ENCODE data around the gene SRXN1. TPM values are rescaled to one million over a fixed set of nuclear protein-coding genes. Genes with fewer than 3 reads are reported as not detected.
"Not testable (repeated sequence)": the region's sequence is repeated elsewhere in the genome, so short reads cannot be mapped to it uniquely, and the experiment has no call there.

The SRXN1 gene
- total RNA-seq: 34.7 TPM

GRCh38 chr20:653110-653589, at the start of gene SRXN1:
Gene SRXN1, minus strand, starts transcription at chr20:653200. Its CDS starts 15 bp downstream, at chr20:653185.
- ATAC-seq: peak; percentile 95

- no peak for ATAC-seq
Observed at GRCh38 chr20:701401-702129, 48.6 kb upstream of the SRXN1 start.

GRCh38 chr20:699811-700338, 46.9 kb upstream of the SRXN1 start:
- ATAC-seq: no peak

- no peak for ATAC-seq
Observed at GRCh38 chr20:699342-699741, 46.3 kb upstream of the SRXN1 start.

GRCh38 chr20:698276-698675, 45.3 kb upstream of the SRXN1 start:
- no peak for ATAC-seq

- ATAC-seq: no peak
Observed at GRCh38 chr20:697826-698225, 44.8 kb upstream of the SRXN1 start.

DNA sequence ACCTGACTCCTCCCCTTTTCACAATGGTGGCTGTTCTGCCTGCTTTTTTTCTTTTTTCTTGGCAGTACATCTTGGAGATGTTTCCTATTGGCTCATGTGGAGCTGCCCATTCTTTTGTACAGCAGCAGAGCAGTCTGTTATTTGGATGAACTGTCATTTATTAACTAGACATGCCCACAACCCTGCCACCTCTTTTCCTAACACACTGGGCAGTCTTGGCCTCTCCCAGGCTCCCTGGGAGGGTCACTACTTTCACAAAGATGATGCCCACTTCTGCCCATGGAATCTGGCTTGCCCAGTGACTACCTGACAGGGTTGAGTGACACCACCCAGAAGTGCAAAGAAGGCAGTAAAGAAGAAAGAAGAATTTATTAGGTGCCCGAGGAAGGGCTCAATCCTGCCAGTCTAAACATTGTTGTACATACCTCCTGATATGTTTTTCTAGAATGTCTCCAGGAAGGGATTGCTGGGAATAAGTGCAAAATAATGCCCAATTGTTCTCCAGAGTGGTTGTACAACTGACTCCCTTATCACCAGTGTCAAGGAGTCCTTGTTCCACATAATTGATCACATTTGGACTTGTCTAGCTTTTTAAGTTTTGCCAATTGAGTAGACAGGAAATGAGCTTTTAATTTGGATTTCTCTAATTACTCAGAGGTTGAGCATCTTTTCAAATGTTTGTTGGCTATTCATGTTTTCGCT, 42.3 kb upstream of the SRXN1 start:
- no peak for ATAC-seq

GRCh38 chr20:694496-694895, 41.5 kb upstream of the SRXN1 start:
- no peak for ATAC-seq

GRCh38 chr20:693786-694185, 40.8 kb upstream of the SRXN1 start:
- not testable (repeated sequence) for ATAC-seq

- ATAC-seq: no peak
Observed at GRCh38 chr20:692044-692443, 39.0 kb upstream of the SRXN1 start.

DNA sequence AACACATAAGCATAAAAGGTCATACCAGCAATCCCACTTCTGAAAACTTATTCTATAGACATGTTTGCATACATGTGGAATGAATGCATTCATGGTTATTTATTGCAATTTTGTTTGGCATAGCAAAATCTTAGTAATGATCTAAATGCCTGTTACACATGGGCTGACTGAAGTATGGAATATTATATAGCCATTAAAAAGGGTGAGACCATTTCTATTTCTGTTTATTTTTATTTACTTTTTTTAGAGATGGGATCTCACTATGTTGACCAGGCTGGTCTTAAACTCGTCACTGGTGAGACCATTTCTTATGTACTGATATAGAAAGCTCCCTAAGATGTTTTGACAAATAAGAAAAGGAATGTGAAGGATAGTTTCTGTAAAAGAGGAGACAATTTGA, 36.9 kb upstream of the SRXN1 start:
- no peak for ATAC-seq

DNA sequence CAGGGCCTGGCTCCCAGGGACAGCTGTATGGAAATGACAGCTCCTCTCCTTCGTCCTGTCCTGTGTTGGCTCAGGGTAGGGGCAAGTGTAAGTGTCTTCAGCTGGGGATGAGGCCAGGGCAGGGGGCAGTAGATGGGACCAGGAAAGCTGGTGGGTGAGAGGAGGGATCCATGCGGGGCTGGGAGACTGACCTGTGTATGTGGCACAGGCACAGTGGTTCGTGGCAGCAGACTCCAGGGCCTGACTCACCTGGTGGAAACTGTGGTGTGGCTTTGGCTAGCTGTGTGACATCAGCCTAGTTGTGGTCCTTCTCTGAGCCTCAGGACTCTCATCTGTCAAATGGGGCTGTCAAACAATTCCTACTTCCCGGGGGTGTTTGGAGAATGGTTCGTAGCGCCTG, 36.3 kb upstream of the SRXN1 start:
- no peak for ATAC-seq

GRCh38 chr20:688809-689212, 35.8 kb upstream of the SRXN1 start:
- no peak for ATAC-seq

GRCh38 chr20:687468-688203, 34.6 kb upstream of the SRXN1 start:
- ATAC-seq: no peak

GRCh38 chr20:684676-685319, 31.8 kb upstream of the SRXN1 start:
- ATAC-seq: no peak

- no peak for ATAC-seq
Observed at GRCh38 chr20:682123-682522, 29.1 kb upstream of the SRXN1 start.

- no peak for ATAC-seq
Observed at GRCh38 chr20:680638-681187, 27.7 kb upstream of the SRXN1 start.

DNA sequence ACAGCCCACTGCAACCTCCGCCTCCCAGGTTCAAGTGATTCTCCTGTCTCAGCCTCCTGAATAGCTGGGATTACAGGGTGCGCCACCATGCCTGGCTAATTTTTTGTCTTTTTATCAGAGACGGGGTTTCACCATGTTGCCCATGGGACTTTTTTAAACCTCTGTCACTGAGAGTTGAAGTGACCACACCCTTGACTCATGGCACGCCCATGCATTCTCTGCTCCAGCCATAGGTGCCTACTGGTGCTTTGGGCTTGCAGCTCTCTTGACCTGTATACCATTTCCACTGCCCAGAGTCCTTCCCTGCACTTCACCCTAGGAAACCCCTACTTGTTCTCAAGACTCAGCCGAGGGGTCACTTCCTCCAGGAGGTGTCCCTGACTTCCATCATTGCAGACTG, 25.0 kb upstream of the SRXN1 start:
- no peak for ATAC-seq

DNA sequence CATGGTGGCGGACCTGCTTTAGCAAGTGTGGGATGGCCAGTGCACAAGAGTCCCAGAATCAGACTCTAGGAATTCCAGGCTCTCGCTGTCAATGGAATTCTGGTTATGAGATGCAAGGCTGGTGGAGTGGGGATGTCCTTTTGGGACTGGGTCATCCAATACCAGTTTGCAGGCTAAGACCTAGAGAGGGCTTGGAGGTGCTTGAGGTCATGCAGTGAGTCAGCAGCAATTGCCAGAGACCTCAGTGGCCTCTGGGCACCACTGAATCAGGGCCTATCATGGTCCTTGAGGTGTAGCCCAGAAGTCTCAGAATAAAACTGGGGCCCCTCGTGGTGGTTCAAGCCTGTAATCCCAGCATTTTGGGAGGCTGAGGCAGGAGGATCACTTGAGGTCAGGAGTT, 24.0 kb upstream of the SRXN1 start:
- ATAC-seq: no peak

GRCh38 chr20:676315-676937, 23.4 kb upstream of the SRXN1 start:
- ATAC-seq: no peak

DNA sequence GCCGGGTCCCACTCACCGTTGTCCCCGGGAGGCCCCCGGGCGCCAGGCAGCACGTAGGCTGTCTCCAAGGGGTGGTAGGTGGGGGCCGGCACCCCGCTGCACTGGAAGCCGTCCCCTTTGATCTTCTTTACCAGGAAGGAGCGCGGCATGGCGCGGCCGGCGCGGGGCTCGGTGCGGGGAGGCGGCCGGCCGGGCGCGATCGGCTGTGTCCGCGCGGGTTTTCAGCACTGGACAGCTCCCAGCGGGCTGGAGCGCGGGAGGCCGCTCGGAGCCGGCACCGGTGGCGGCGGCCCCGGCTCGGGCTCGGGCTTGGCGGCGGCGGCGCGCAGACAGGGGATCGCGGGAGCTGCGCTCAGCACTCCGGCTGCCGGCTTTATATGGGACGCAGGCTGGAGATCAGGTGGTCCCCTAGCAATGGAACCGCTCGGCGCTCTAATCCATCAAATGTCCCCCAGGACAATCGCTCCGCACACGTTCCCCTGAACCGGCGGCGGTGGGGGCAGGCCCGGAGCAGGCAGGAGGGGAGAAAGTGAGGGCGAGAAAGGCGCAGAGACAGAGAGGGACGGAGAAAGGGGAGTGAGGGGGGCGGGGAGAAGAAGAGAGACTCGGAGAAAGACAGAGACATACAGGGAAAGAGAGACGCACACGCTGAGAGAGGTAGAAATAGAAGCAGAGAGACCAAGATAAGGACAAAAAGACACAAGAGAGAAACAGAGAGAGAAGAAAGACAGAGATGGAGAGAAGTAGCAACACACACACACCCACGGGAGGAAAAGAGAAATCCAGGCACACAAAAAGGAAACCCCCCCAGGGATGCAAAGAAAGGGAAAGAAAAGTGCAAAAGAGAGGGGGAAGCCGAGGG, 22.7 kb upstream of the SRXN1 start, which contains the start of gene SCRT2:
Gene SCRT2, minus strand, starts transcription at position 350 of the 862 bp plus-strand sequence. Its CDS starts 201 bp downstream, at position 149.
- peak; percentile 89 for ATAC-seq
